ENCODE measurements around the gene PLRG1.

Gene PLRG1

DNA sequence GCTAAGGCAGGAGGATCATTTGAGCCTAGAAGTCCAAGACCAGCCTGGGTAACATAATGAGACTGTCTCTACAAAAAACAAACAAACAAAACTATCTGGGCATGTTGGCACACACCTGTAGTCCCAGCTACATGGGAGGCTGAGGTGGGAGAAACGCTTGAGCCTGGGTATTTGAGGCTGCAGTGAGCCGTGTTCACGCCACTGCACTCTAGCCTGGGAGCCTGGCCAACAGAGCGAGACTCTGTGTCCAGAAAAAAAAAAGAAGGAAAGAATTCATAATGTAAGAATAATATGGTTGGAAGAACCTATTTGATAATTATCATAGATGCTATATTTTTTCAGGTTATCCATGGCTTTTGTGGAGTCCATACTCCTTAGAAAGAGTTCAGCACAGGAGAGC is 32.6 kb downstream of the PLRG1 start:
- H3K9ac ChIP-seq = no peak overlapping the region
- no peak overlapping the region for H3K4me2 ChIP-seq
- H2AFZ ChIP-seq (ENCODE audit: low read depth) = no peak overlapping the region
- no peaks in the 10 kb centered on the region for H3K4me1 ChIP-seq (ENCODE audit: low read depth, poor library complexity, severe bottlenecking)
- no peaks in the 10 kb centered on the region for H4K20me1 ChIP-seq (ENCODE audit: insufficient read depth)
- H3K4me3 ChIP-seq (IDR thresholded peaks at IDR 0.05; ENCODE audit: insufficient read depth, low read depth, low read length) = no peak overlapping the region
- H3K36me3 ChIP-seq (ENCODE audit: insufficient read depth) = no peaks in the 10 kb centered on the region
- no peak for TF ChIP-seq CTCF (conservative IDR thresholded peaks at IDR 0.05; ENCODE audit: low read depth, low read length)
- no peak overlapping the region for H3K27ac ChIP-seq
- no peaks in the 10 kb centered on the region for H3K27me3 ChIP-seq (ENCODE audit: insufficient read depth, low read depth)
- H3K79me2 ChIP-seq (ENCODE audit: insufficient read depth, low read depth) = no peaks in the 10 kb centered on the region

DNA sequence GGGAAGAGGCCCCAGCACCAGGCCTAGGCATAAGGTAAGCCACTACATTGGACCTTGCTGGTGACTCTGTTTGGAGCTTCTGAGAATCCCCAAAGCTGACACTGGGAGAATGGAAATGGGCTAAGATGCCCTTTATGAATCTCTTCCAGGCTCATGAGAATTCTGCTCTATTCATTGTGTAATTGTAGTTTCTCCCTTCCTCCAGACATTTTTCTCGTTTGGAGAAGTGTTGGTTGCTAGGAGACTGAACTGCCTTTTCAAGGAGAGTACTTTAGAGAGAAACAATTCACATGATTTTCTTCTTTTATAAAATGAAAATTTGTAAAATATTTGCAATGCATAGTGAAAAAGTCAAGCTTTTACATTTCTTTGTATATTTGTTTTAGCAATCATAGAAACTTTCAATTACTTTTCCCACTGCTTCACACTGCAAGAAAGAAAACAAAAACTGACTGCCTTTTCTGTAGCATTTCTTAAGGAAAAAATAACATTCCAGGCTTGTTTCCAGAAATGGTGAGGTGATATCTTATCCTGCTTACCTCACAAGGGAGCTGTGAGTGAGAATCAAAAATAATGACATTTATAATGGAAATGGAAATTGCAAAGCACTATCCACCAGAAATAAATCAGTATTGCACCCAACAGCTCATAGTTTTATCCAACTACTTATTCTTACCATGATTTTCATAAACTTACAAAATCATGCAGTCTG is 33.7 kb downstream of the PLRG1 start:
- Histone ChIP-seq H4K20me1 (ENCODE audit: insufficient read depth) (no peaks in the 10 kb centered on the region), H3K27me3 (ENCODE audit: insufficient read depth, low read depth) (no peaks in the 10 kb centered on the region), H3K36me3 (ENCODE audit: insufficient read depth) (no peaks in the 10 kb centered on the region), H3K79me2 (ENCODE audit: insufficient read depth, low read depth) (no peaks in the 10 kb centered on the region), H3K27ac (no peak overlapping the region), H3K4me1 (ENCODE audit: low read depth, poor library complexity, severe bottlenecking) (no peaks in the 10 kb centered on the region), H3K9ac (no peak overlapping the region), H2AFZ (ENCODE audit: low read depth) (no peak overlapping the region), H3K4me2 (no peak overlapping the region), H3K4me3 (IDR thresholded peaks at IDR 0.05; ENCODE audit: insufficient read depth, low read depth, low read length) (no peak overlapping the region)
- no peak for TF ChIP-seq CTCF (conservative IDR thresholded peaks at IDR 0.05; ENCODE audit: low read depth, low read length)

GRCh38 chr4:154511981-154512380 is 38.2 kb downstream of the PLRG1 start:
- no peak overlapping the region for H3K27ac ChIP-seq
- H3K79me2 ChIP-seq (ENCODE audit: insufficient read depth, low read depth) = no peaks in the 10 kb centered on the region
- no peak for TF ChIP-seq CTCF (conservative IDR thresholded peaks at IDR 0.05; ENCODE audit: low read depth, low read length)
- H3K27me3 ChIP-seq (ENCODE audit: insufficient read depth, low read depth) = no peaks in the 10 kb centered on the region
- no peak overlapping the region for H2AFZ ChIP-seq (ENCODE audit: low read depth)
- no peaks in the 10 kb centered on the region for H3K36me3 ChIP-seq (ENCODE audit: insufficient read depth)
- H3K4me3 ChIP-seq (IDR thresholded peaks at IDR 0.05; ENCODE audit: insufficient read depth, low read depth, low read length) = no peak overlapping the region
- H3K4me1 ChIP-seq (ENCODE audit: low read depth, poor library complexity, severe bottlenecking) = no peaks in the 10 kb centered on the region
- no peak overlapping the region for H3K9ac ChIP-seq
- no peaks in the 10 kb centered on the region for H4K20me1 ChIP-seq (ENCODE audit: insufficient read depth)
- no peak overlapping the region for H3K4me2 ChIP-seq

DNA sequence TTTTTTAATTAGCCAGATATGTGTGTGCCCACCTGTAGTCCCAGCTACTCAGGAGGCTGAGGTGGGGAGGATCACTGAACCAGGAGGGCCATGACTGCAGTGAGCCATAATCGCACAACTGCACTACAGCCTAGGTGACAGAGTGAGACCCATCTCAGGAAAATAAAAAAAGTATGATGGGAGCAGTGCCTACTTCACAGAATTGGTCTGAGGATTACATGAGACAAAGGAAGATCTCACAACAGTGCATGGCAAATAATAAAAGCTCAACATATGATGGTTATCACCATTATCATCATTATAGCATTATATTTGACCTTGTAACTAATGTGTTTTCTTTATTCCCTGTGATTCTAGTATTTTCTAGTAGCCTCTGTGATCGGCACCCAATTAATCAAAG is 38.7 kb downstream of the PLRG1 start:
- no peak overlapping the region for H3K4me2 ChIP-seq
- H4K20me1 ChIP-seq (ENCODE audit: insufficient read depth) = no peaks in the 10 kb centered on the region
- no peaks in the 10 kb centered on the region for H3K36me3 ChIP-seq (ENCODE audit: insufficient read depth)
- no peak overlapping the region for H3K9ac ChIP-seq
- H3K79me2 ChIP-seq (ENCODE audit: insufficient read depth, low read depth) = no peaks in the 10 kb centered on the region
- no peak overlapping the region for H3K4me3 ChIP-seq (IDR thresholded peaks at IDR 0.05; ENCODE audit: insufficient read depth, low read depth, low read length)
- TF ChIP-seq CTCF (conservative IDR thresholded peaks at IDR 0.05; ENCODE audit: low read depth, low read length) = no peak
- H3K27ac ChIP-seq = no peak overlapping the region
- H3K4me1 ChIP-seq (ENCODE audit: low read depth, poor library complexity, severe bottlenecking) = no peaks in the 10 kb centered on the region
- H3K27me3 ChIP-seq (ENCODE audit: insufficient read depth, low read depth) = no peaks in the 10 kb centered on the region
- no peak overlapping the region for H2AFZ ChIP-seq (ENCODE audit: low read depth)
